ENCODE data around the gene FOXA3.
"Not testable (repeated sequence)": the region's sequence is repeated elsewhere in the genome, so short reads cannot be mapped to it uniquely, and the experiment has no call there.

The FOXA3 gene

GRCh38 chr19:45895519-45895972 is 31.4 kb downstream of the FOXA3 start:
- no peak for DNase-seq (ENCODE audit: low read depth)

- DNase-seq (ENCODE audit: low read depth) = not testable (repeated sequence)
Measured at GRCh38 chr19:45895983-45896599, 32.0 kb downstream of the FOXA3 start.

- no peak for DNase-seq (ENCODE audit: low read depth)
Measured at GRCh38 chr19:45897261-45897812, 33.2 kb downstream of the FOXA3 start.

DNA sequence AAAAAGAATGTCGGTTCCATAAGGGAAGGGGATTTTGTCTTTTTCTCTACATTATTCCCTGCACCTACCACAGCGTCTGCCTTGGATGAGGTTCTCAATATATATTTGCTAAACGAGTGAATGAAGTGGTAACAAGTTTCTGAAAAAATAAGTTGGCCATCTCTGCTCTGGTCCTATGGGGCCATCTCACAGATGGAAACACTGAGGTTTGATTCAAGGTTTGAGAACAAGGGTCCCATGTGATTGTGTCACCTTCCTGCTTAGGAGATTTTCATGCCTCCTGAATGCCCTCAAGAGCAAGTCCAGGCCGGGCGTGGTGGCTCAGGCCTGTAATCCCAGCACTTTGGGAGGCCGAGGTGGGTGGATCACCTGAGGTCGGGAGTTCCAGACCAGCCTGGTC is 35.1 kb downstream of the FOXA3 start:
- DNase-seq (ENCODE audit: low read depth) = no peak

GRCh38 chr19:45899919-45900589 is 35.9 kb downstream of the FOXA3 start:
- DNase-seq (ENCODE audit: low read depth) = no peak

- DNase-seq (ENCODE audit: low read depth) = no peak
Measured at GRCh38 chr19:45900738-45901431, 36.8 kb downstream of the FOXA3 start.

DNA sequence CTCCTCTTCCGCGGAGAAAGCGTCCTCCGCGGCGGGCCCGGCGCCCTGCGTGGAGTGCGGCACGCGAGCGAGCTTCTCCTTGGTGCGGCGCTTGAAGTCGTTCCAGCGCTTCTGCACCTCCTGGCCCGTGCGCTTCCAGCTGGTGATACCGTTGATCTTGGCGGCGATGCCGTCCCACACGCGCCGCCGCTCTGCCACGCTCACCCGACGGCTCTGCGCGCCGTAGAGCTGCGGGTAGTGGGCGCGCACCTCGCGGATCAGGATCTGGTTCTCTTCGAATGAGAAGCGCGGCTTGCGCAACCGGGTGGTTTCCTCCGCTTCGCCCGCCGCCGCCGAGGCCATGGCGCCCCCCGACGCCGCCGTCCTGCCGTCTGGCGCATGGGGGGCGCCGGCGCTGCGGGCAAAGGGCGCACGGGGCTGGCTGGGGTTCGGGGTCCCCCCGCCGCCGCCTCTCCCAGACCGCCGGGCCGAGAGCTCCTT is 37.3 kb downstream of the FOXA3 start:
- peak; percentile 73 for DNase-seq (ENCODE audit: low read depth)

DNA sequence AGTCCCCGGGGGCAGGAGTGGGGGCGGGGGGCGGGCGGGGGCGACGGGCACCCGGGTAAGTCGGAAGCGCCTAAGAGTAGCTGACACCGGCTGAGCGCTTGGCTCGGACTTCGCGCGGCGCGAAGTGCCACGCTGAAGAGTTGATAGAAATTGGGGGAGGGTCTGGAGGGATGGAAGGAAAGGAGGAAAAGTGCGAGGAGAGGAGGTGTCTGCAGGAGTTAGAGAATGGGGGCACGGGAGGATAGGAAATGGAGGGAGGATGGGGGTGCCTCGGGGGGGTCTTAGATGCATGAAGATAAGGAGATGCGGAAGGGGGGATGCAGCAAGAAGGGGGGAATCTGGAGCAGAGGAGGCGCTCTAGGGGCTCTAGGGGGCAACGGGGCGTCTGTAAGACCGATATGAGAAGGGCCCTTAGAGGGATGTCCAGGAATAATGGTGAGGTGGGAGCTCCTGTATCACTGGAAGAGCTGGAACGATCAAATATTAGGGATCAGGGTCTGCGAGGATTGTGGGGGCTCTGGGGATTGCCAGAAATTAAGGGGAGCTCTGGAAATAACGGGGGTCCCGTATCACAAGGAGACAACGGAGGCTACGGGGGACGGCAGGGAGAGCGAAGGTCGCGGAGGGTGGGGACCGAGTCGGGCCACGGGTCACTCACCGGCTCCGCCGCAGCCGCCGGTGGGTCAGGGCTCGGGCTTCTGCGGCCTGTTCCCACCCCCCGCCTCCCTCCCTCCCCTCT is 38.0 kb downstream of the FOXA3 start, which contains the start of gene MYPOP:
MYPOP (minus strand) TSS at position 702 of the 739 bp plus-strand sequence. CDS start 840 bp downstream, outside the sequence.
- DNase-seq (ENCODE audit: low read depth) = no peak

GRCh38 chr19:45902651-45903625 is 38.8 kb downstream of the FOXA3 start:
- DNase-seq (ENCODE audit: low read depth) = peak; percentile 94

DNA sequence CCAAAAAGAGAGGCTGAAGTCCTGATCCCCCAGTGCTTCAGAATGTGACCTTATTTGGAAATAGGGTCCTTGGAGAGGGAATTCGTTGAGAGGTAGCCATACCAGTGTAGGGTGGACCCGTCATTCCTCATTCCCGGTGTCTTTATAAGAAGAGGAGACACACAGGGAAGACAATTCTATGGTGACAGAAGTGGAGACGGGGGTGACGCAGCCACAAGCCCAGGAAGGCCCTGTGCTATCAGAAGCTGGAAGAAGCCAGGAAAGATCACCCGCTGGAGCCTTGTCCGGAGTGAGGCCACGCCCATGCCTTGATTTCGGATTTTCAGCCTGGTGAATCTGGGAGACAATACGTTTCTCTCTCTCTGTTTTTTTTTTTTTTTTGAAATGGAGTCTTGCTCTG is 40.9 kb downstream of the FOXA3 start:
- DNase-seq (ENCODE audit: low read depth) = no peak

DNA sequence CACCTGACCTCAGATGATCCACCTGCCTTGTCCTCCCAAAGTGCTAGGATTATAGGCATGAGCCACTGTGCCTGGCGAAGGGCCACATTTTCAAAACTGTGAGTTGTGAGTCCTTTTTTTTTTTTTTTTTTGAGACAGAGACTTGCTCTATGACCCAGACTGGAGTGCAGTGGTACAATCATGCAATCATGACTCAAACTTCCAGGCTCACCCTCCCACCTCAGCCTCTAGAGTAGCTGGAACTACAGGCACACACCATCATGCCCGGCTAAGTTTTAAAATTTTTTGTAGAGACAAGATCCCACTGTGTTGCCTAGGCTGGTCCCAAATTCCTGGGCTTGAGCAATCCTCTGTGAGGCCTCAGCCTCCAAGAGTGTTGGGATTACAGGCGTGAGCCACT is 42.1 kb downstream of the FOXA3 start:
- DNase-seq (ENCODE audit: low read depth) = no peak

GRCh38 chr19:45908956-45909355 is 44.8 kb downstream of the FOXA3 start:
- no peak for DNase-seq (ENCODE audit: low read depth)

DNA sequence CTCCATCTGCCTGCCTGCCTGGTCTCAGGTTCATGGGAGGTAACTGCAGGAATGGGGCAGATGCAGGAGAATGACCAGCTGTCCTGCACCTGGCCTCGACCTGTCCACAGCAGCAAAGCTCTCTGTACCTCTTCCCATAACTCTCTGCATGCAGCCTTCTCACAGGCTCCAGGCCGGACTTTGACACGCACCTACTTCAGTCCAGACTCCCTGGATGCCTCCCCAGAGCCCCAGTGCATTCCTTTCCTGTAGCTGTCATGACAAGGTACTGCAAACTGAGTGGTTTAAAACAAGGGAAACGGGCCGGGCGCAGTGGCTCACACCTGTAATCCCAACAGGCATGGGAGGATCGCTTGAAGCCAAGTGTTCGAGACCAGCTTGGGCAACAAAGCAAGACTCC is 47.2 kb downstream of the FOXA3 start:
- no peak for DNase-seq (ENCODE audit: low read depth)

- no peak for DNase-seq (ENCODE audit: low read depth)
Measured at GRCh38 chr19:45913874-45914830, 50.0 kb downstream of the FOXA3 start, which contains the start of gene NANOS2. TSS of gene NANOS2 (minus strand) at chr19:45914778. CDS start at chr19:45914693, 85 bp downstream.

GRCh38 chr19:45917421-45918091 is 53.4 kb downstream of the FOXA3 start:
- DNase-seq (ENCODE audit: low read depth) = no peak

- no peak for DNase-seq (ENCODE audit: low read depth)
Measured at GRCh38 chr19:45918721-45919120, 54.6 kb downstream of the FOXA3 start.

DNA sequence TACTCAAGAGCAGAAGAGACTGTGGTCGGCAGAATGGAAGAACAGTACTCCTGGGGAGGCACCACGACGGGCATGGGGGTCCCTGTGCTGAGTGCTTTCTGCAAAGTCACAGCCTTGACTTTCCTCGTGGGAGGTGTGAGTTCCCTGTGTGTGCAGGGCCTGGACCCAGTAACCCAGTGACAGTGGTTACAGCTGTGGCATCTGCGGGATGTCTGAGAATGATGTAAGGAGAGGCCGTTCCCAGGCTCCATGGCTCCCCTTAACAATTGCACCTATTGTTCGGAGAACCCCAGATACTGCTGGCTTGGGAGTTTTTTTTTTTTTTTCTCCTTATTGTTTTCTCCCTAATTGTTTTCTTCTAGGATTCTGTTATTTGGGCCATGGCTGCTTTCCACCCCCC is 55.6 kb downstream of the FOXA3 start:
- DNase-seq (ENCODE audit: low read depth) = no peak

DNA sequence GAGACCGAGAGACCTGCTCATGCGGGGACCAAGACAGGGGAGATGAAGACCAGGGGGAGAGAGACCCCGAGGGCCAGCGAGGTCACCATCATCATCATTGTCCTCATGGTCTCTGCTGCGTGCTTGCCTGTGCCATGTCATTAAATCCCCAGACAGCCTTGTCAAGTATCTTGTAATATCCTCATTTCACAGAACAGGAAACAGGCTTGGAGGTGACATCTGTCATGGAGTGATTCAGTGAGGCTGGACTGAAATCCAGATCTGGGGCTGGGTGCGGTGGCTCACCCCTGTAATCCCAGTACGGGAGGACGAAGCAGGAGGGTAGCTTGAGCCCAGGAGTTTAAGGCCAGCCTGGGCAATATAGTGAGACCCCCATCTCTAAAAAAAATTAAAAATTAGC is 56.3 kb downstream of the FOXA3 start:
- no peak for DNase-seq (ENCODE audit: low read depth)

GRCh38 chr19:45922281-45922680 is 58.2 kb downstream of the FOXA3 start:
- DNase-seq (ENCODE audit: low read depth) = peak; percentile 9

Data from iris pigment epithelial cell (primary cell).